BLaER1 (cell line): Measurements from ENCODE around the gene DQX1.
A peak's percentile ranks its signal among the peaks of the same experiment; 100 is the strongest.

Experiments used
- H3K27ac ChIP-seq: shearing (Covaris generic); formaldehyde crosslinking; 2 replicates; pipeline ENCODE4 v1.8.1; 2022
- H3K27me3 ChIP-seq: shearing (Covaris generic); formaldehyde crosslinking; 2 replicates; pipeline ENCODE4 v1.8.1; 2022
- H3K36me3 ChIP-seq: shearing (Covaris generic); formaldehyde crosslinking; 2 replicates; pipeline ENCODE4 v1.8.1; 2022
- H3K4me1 ChIP-seq: shearing (Covaris generic); formaldehyde crosslinking; 2 replicates; pipeline ENCODE4 v1.8.1; 2022
- H3K4me2 ChIP-seq: shearing (Covaris generic); formaldehyde crosslinking; 2 replicates; pipeline ENCODE4 v1.8.1; 2022
- H3K4me3 ChIP-seq: shearing (Covaris generic); formaldehyde crosslinking; 2 replicates; pipeline ENCODE4 v1.8.1; 2022
- H3K9ac ChIP-seq: shearing (Covaris generic); formaldehyde crosslinking; 2 replicates; pipeline ENCODE4 v1.8.1; 2022
- H3K9me3 ChIP-seq: shearing (Covaris generic); formaldehyde crosslinking; 2 replicates; pipeline ENCODE4 v1.8.1; 2022
- H4K20me1 ChIP-seq: shearing (Covaris generic); formaldehyde crosslinking; 2 replicates; pipeline ENCODE4 v1.8.1; 2022
- Cebpa-rat ChIP-seq: shearing (Covaris generic); IDR thresholded peaks from 2 replicates; pipeline ENCODE4 v1.8.1; 2022

Gene DQX1

DNA sequence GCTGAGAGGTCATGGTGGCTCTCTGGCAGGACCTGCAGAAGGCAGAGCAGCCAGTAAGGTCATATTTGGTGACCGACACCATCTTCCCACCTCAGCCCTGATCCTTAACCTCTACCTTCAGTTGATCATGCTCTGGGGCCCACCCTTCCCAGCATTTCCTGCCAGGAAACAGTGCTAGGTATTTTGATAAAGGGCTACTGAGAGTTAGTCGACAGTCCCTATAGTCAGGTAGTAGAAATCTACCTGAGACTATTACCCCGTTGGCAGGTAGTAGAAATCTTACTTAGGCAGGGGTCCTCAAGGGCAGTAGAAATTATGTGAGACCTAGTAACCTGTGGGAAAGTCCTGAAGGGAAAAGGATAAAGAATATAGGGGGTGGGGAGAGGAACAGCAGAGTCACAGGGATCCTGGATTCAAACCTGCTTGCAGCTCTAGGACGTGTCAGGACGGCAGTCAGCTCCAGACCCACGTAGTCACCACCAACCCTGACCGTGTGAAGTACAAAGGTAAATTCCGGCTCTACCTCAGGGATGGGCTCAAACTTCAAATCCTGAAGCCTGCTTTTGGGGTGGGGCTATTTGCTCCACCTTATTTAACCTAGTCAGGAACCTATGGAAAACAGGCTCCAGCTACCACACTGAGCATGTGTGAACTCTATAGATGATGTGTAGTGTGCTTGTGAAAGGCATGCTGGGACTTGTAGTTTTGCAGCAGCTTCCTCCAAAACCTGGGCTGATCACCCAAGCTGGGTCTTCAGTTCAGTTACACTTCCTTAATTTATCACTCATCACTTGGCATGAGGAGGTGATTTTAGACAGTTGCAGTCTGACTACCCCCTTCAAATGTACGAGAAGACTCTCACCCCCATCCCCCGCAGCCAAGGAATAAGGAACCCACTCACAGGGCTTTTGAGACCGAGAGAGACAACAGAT lies at the start of gene DQX1:
TSS of gene DQX1 (minus strand) at position 515 of the 932 bp plus-strand sequence. CDS start at position 13, 502 bp downstream.
- H3K4me3 ChIP-seq: no peak within 1 kb of the TSS
- no peaks in the 10 kb centered on the region for H3K9me3 ChIP-seq
- no peak within 1 kb of the TSS for H3K27ac ChIP-seq
- H3K4me2 ChIP-seq: 0 out of 2 replicates have a peak within 1 kb of the TSS, but pooled peaks have one; percentile 8
- H3K36me3 ChIP-seq: peaks cover 31% of the 10 kb centered on the region
- no peak within 1 kb of the TSS for H3K9ac ChIP-seq
- H3K4me1 ChIP-seq: peaks cover 24% of the 10 kb centered on the region
- H3K27me3 ChIP-seq: no peaks in the 10 kb centered on the region; the same call in 1 of the 2 replicates
- peaks cover 14% of the 10 kb centered on the region for H4K20me1 ChIP-seq
- no peak for TF ChIP-seq Cebpa-rat

DNA sequence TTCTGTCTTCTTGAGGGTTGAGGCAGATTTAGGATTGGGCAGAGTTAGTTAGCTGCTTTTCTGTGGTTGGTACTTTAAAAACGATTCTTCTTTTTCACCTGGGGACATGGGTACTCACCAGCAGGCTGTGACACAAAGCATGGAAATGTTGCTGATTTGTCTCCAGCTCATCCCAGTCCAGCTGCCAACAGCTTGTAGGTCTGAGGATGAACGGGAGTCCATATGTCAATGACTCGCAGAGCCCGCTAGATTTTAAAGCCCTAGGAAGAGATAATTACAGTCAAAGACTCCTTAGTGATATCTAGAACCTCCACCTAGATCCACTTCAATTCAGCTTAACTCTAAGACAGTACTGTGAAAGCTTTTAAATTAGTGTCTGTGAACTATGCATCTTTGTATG lies 49.3 kb upstream of the DQX1 start:
- no peak overlapping the region for H3K4me3 ChIP-seq
- TF ChIP-seq Cebpa-rat: no peak
- no peaks in the 10 kb centered on the region for H4K20me1 ChIP-seq
- no peak overlapping the region for H3K4me2 ChIP-seq
- 0 out of 2 replicates have a peak, but pooled peaks cover 3% of the 10 kb centered on the region for H3K9me3 ChIP-seq
- no peak overlapping the region for H3K9ac ChIP-seq
- no peaks in the 10 kb centered on the region for H3K36me3 ChIP-seq
- H3K27ac ChIP-seq: no peak overlapping the region
- H3K27me3 ChIP-seq: no peaks in the 10 kb centered on the region
- peaks cover 42% of the 10 kb centered on the region for H3K4me1 ChIP-seq

DNA sequence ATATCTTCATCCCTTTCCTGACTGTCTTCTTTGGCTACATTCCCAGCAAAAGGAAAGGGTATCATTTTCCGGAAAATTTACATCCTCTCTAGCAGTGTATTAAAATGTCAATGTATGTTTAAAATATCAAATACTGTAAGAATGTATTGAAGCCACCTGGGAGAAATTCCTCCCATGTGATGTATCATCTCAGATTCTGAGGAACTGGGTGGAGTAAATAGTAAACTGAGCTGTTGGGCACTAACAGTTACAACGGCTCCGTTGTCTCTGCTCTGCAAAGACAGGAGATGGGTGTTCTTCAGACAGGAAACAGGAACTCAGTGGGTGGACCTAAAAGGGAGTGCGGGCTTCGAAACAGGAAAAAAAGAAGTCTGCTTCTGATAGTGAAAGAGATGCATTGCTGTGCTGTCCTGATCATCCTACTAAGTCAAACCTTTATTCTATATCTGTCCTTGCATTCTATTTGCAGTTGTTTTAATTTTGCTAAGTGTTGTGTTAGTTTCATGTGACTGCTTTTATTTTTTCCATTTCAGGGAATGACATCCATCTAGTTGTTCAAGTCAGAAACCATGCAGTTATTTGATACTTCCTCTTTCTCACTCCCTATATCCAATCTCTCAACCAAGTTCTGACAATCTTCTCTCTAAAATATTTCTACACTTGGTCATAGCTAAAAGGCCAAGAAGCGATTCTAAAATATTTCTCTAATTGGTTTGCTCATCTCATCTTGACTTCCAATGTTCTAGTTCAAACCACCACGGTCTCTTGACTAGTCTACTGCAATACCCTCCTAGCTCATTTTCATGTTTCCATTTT lies 47.9 kb upstream of the DQX1 start:
- Histone ChIP-seq H3K36me3 (no peaks in the 10 kb centered on the region), H3K4me1 (peaks cover 42% of the 10 kb centered on the region), H4K20me1 (no peaks in the 10 kb centered on the region), H3K4me3 (peak overlapping the region; percentile 14; the same call in 1 of the 2 replicates), H3K27me3 (no peaks in the 10 kb centered on the region), H3K27ac (peak overlapping the region; percentile 54), H3K9ac (no peak overlapping the region), H3K9me3 (0 out of 2 replicates have a peak, but pooled peaks cover 3% of the 10 kb centered on the region), H3K4me2 (peak overlapping the region; percentile 66)
- no peak for TF ChIP-seq Cebpa-rat

DNA sequence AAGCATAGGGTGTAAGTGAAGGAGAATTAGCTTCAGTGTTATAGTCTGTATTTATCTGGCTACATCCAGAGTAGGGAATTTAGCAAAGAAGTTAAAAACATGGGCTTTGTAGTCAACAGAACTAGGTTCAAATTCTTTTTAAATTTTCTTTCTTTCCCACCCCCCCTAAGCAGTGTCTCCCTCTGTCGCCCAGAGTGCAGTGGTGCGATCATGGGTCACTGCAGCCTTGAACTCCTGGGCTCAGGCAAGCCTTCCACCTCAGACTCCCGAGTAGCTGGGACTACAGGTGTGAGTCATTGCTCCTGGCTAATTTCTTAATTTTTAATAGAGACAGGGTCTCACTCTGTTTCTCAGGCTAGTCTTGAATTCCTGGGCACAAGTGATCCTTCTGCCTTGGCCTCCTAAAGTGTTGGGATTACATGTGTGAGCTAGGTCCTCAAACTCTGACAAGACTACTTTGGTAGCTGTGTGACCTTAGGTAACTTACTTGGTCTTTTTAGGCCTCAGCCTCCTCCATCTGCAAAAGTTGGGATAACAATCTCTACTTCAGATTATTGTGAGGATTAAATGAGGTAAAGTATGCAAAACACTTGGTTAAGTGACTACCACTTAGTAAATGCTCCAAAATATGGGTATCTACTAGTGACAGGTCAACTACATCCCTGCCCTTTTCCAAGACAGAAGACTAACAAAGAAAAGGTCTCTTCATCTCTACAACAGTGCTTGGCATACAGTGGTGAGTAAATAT lies 46.3 kb upstream of the DQX1 start:
- Histone ChIP-seq H3K36me3 (no peaks in the 10 kb centered on the region), H3K4me3 (no peak overlapping the region), H3K27me3 (no peaks in the 10 kb centered on the region), H3K4me2 (no peak overlapping the region), H3K9ac (no peak overlapping the region), H3K9me3 (0 out of 2 replicates have a peak, but pooled peaks cover 3% of the 10 kb centered on the region), H3K4me1 (peaks cover 36% of the 10 kb centered on the region), H3K27ac (no peak overlapping the region), H4K20me1 (no peaks in the 10 kb centered on the region)
- no peak for TF ChIP-seq Cebpa-rat

DNA sequence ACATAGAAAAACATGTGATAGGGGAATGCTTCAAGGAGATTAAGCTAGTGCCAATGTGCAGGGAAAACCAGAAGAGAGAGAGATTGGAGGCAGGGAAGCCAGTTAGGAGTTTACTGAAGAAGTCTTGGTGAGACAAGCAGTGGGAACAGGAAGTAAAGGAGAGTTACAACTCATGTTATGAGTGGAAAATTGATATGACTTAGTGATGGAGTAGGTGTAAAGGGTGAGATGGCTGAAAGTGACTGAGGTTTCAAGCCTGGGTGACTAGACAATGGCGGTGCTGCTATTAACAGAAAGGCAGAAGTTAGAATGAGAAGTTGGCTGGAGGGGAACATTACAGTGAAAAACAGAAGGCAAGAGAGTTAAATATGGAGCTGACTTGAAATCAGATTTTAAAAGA lies 45.0 kb upstream of the DQX1 start:
- Histone ChIP-seq H3K27me3 (no peaks in the 10 kb centered on the region), H3K9ac (no peak overlapping the region), H3K36me3 (no peaks in the 10 kb centered on the region), H3K27ac (no peak overlapping the region), H3K4me1 (peaks cover 26% of the 10 kb centered on the region), H3K4me3 (no peak overlapping the region), H3K4me2 (peak overlapping the region; percentile 20), H4K20me1 (no peaks in the 10 kb centered on the region), H3K9me3 (0 out of 2 replicates have a peak, but pooled peaks cover 3% of the 10 kb centered on the region)
- TF ChIP-seq Cebpa-rat: no peak

- Histone ChIP-seq H3K4me3 (no peak overlapping the region), H3K36me3 (no peaks in the 10 kb centered on the region)
- TF ChIP-seq Cebpa-rat: no peak
Measured at GRCh38 chr2:74569686-74570085, 43.7 kb upstream of the DQX1 start.

DNA sequence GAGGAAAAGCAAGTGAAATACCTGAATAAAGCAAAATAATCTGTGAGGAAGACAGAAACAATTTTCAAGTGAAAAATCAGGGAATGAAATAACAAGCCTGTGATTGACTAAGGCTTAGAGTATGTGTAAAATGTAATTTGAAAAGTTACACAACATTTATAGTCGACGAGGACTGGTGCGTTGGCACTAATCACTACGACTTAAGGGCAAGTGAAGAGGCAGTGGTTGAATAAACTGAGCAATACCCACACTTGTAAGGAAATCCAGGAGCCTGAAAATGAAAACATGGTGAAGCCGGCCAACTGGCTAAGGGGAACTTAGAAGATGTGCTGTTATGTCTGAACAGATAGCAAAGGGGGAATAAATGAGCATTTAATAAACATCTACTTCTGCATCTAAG lies 41.9 kb upstream of the DQX1 start:
- Histone ChIP-seq H3K4me2 (no peak overlapping the region), H3K27me3 (no peaks in the 10 kb centered on the region)

More at GRCh38 chr2:74569686-74570085, 43.7 kb upstream of the DQX1 start:
- H4K20me1 ChIP-seq: no peaks in the 10 kb centered on the region
- H3K4me1 ChIP-seq: peaks cover 25% of the 10 kb centered on the region
- H3K4me2 ChIP-seq: no peak overlapping the region
- no peak overlapping the region for H3K9ac ChIP-seq
- 0 out of 2 replicates have a peak, but pooled peaks cover 3% of the 10 kb centered on the region for H3K9me3 ChIP-seq
- no peaks in the 10 kb centered on the region for H3K27me3 ChIP-seq
- no peak overlapping the region for H3K27ac ChIP-seq

DNA sequence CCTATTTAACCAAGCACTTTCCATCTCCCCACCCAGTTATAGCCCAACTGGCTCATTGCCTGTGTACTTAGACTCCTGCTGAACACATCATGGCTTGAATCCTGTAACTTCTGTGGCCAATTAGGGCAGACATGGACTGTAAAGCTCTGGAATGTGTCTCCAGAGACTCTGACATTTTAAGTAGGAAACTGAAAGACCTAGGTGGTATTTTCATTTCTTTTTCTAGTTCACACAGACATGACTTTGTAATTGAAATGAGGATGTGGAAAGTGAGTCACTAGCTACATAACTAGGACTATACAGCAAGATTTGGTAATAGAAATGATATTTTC lies 40.7 kb upstream of the DQX1 start:
- no peaks in the 10 kb centered on the region for H4K20me1 ChIP-seq
- no peak overlapping the region for H3K4me2 ChIP-seq
- peaks cover 14% of the 10 kb centered on the region for H3K4me1 ChIP-seq
- no peak overlapping the region for H3K9ac ChIP-seq
- no peak overlapping the region for H3K4me3 ChIP-seq
- H3K36me3 ChIP-seq: no peaks in the 10 kb centered on the region
- H3K27ac ChIP-seq: no peak overlapping the region
- TF ChIP-seq Cebpa-rat: no peak
- no peaks in the 10 kb centered on the region for H3K27me3 ChIP-seq
- no peaks in the 10 kb centered on the region for H3K9me3 ChIP-seq

More for the DNA sequence above, 41.9 kb upstream of the DQX1 start:
- H3K27ac ChIP-seq: no peak overlapping the region
- no peak overlapping the region for H3K4me3 ChIP-seq
- TF ChIP-seq Cebpa-rat: no peak
- peaks cover 9% of the 10 kb centered on the region for H3K4me1 ChIP-seq
- H3K9me3 ChIP-seq: 0 out of 2 replicates have a peak, but pooled peaks cover under 1% of the 10 kb centered on the region
- no peaks in the 10 kb centered on the region for H3K36me3 ChIP-seq
- no peak overlapping the region for H3K9ac ChIP-seq
- no peaks in the 10 kb centered on the region for H4K20me1 ChIP-seq

DNA sequence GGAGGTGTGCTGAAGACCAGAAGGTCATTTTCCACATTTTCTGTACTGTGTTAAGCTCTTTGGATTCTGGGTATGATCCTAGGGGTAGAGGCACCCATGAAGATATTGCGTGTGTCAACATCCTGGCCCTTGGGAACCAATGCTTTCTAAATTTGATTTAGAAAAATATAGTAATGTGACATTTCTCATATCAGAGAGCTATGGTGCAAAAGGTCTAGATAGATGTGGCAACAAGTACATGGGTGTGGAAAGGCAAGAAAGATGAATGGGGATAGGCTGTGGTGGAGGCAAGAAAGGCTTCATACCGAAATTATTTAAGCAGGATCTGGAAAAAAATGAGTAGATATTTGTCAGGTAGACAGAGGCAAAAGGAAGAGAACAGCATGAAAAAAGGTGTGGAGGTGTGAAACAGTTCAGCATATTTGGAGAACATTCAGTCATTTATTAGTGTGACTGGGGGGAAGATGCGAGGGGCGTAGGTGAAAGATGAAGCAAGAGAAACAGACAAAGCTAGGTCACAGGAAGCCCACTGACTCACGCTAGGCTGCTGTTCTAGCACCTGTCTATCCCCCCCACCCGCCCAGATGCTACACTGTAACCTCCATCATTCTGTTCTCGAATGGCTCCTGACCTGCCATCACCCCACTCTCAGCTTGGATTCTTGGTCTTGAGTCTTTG lies 40.2 kb upstream of the DQX1 start:
- no peak overlapping the region for H3K9ac ChIP-seq
- H3K4me3 ChIP-seq: no peak overlapping the region
- H3K9me3 ChIP-seq: no peaks in the 10 kb centered on the region
- no peak overlapping the region for H3K27ac ChIP-seq
- peaks cover 9% of the 10 kb centered on the region for H3K4me1 ChIP-seq
- no peak for TF ChIP-seq Cebpa-rat
- H3K4me2 ChIP-seq: no peak overlapping the region
- no peaks in the 10 kb centered on the region for H4K20me1 ChIP-seq
- no peaks in the 10 kb centered on the region for H3K27me3 ChIP-seq
- H3K36me3 ChIP-seq: no peaks in the 10 kb centered on the region
